SK-N-SH treated with all-trans-retinoic acid at 6 μM for 48 hours (cell line): Measurements from ENCODE around the gene ADAM22.

ENCODE experiments used
- CSDC2 ChIP-seq: fragments of 250-450 bp; sonication (Bioruptor Pico); IDR thresholded peaks from 2 replicates; pipeline ENCODE4 v1.5.0; 2020; ENCODE audit warnings: mild to moderate bottlenecking, moderate library complexity
- GLIS3 ChIP-seq: fragments of 250-450 bp; sonication (Bioruptor Pico); IDR thresholded peaks from 2 replicates; pipeline ENCODE4 v1.5.0; 2020; ENCODE audit warnings: mild to moderate bottlenecking, moderate library complexity
- PATZ1 ChIP-seq: fragments of 250-450 bp; sonication (Bioruptor Pico); IDR thresholded peaks from 2 replicates; pipeline ENCODE4 v1.8.0; 2020; ENCODE audit warnings: mild to moderate bottlenecking, moderate library complexity, borderline replicate concordance
- RARB ChIP-seq: fragments of 250-450 bp; sonication (Bioruptor Pico); IDR thresholded peaks from 2 replicates; pipeline ENCODE4 v1.8.0; 2021; ENCODE audit warnings: mild to moderate bottlenecking, moderate library complexity
- SNAI2 ChIP-seq: fragments of 250-450 bp; sonication (Bioruptor Pico); IDR thresholded peaks from 2 replicates; pipeline ENCODE4 v1.5.0; 2020; ENCODE audit warnings: mild to moderate bottlenecking, moderate library complexity
- TOX ChIP-seq: fragments of 250-450 bp; sonication (Bioruptor Pico); IDR thresholded peaks from 2 replicates; pipeline ENCODE4 v1.8.0; 2021; ENCODE audit warnings: mild to moderate bottlenecking, moderate library complexity, borderline replicate concordance
- ZFP3 ChIP-seq: fragments of 250-450 bp; sonication (Bioruptor Pico); IDR thresholded peaks from 2 replicates; pipeline ENCODE4 v1.5.0; 2020; ENCODE audit warnings: mild to moderate bottlenecking, moderate library complexity
- ZFP30 ChIP-seq: fragments of 450-650 bp; formaldehyde crosslinking; IDR thresholded peaks from 2 replicates; pipeline ENCODE4 v1.5.0; 2022; ENCODE audit warnings: mild to moderate bottlenecking, moderate library complexity
- ZNF70 ChIP-seq: fragments of 450-650 bp; formaldehyde crosslinking; IDR thresholded peaks from 2 replicates; pipeline ENCODE4 v1.5.0; 2020; ENCODE audit warnings: mild to moderate bottlenecking, moderate library complexity
- TF ChIP-seq, protein P1 (sequence below): fragments of 250-450 bp; sonication (Bioruptor Pico); IDR thresholded peaks from 2 replicates; pipeline ENCODE4 v1.5.1; 2020; ENCODE audit warnings: low read depth, mild to moderate bottlenecking, moderate library complexity
- TF ChIP-seq, protein P2 (sequence below): fragments of 250-450 bp; sonication (Bioruptor Pico); IDR thresholded peaks from 2 replicates; pipeline ENCODE4 v1.5.1; 2021; ENCODE audit warnings: mild to moderate bottlenecking, moderate library complexity

DNA sequence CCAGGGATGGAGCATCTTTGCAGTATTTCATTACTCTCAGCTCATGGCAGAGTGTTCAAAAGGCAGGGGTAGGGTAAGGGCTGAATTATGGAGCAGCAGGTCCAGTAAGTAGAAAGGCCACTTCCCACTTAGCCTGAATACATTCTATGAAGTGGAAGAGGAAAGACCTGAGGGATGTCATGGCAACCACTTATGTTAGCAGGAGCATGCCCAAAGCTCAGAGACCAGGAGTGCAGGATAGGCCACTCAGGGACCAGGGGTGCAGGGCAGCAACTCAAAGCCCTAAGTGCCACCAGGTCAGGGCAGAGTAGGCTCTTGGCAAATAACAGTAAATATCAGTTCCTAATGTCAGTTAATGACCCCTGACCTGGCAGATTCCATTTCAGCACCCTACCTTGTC lies 282.2 kb downstream of the ADAM22 start:
- TF ChIP-seq, protein P1, sequence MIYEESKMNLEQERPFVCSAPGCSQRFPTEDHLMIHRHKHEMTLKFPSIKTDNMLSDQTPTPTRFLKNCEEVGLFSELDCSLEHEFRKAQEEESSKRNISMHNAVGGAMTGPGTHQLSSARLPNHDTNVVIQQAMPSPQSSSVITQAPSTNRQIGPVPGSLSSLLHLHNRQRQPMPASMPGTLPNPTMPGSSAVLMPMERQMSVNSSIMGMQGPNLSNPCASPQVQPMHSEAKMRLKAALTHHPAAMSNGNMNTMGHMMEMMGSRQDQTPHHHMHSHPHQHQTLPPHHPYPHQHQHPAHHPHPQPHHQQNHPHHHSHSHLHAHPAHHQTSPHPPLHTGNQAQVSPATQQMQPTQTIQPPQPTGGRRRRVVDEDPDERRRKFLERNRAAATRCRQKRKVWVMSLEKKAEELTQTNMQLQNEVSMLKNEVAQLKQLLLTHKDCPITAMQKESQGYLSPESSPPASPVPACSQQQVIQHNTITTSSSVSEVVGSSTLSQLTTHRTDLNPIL: no peak
- TF ChIP-seq, protein P2, sequence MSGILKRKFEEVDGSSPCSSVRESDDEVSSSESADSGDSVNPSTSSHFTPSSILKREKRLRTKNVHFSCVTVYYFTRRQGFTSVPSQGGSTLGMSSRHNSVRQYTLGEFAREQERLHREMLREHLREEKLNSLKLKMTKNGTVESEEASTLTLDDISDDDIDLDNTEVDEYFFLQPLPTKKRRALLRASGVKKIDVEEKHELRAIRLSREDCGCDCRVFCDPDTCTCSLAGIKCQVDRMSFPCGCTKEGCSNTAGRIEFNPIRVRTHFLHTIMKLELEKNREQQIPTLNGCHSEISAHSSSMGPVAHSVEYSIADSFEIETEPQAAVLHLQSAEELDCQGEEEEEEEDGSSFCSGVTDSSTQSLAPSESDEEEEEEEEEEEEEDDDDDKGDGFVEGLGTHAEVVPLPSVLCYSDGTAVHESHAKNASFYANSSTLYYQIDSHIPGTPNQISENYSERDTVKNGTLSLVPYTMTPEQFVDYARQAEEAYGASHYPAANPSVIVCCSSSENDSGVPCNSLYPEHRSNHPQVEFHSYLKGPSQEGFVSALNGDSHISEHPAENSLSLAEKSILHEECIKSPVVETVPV (CRISPR knock-in tag): no peak
- TF ChIP-seq TOX (CRISPR knock-in tag) (no peak), RARB (no peak), PATZ1 (CRISPR knock-in tag) (no peak), CSDC2 (CRISPR knock-in tag) (no peak), SNAI2 (CRISPR knock-in tag) (no peak), GLIS3 (CRISPR knock-in tag) (no peak), ZNF70 (no peak), ZFP3 (CRISPR knock-in tag) (no peak), ZFP30 (CRISPR knock-in tag) (no peak)
